Liver (tissue), 9 donors: Measurements from ENCODE around the gene PDPN. TPM values are rescaled to one million over a fixed set of nuclear protein-coding genes. Genes with fewer than 3 reads are reported as not detected.

Source experiments
- DNase-seq: peaks from one replicate; pipeline ENCODE4 v3.0.0-alpha.2; 2017; ENCODE audit warnings: low spot score
- H3K27ac ChIP-seq, 2 donors: one replicate each; pipeline ENCODE4 v1.7.0; 2013; ENCODE audit warnings: inconsistent platforms in 2 of 2, low read length in 2 of 2, control low read depth in 1 of 2, low read depth in 1 of 2, mild to moderate bottlenecking in 1 of 2
- H3K27me3 ChIP-seq, 4 donors: one replicate each; pipeline versions ENCODE4 v1.6.1 to v1.7.0; 2013; ENCODE audit warnings: low read length in 3 of 4, inconsistent platforms in 1 of 4, mild to moderate bottlenecking in 1 of 4, moderate library complexity in 1 of 4; ENCODE audit not compliant: control insufficient read depth in 4 of 4, insufficient read depth in 4 of 4
- H3K36me3 ChIP-seq, 4 donors: one replicate each; pipeline versions ENCODE4 v1.6.1 to v1.7.0; 2013; ENCODE audit warnings: low read length in 3 of 4, mild to moderate bottlenecking in 3 of 4, low read depth in 1 of 4, moderate library complexity in 1 of 4; ENCODE audit not compliant: control insufficient read depth in 4 of 4, insufficient read depth in 3 of 4
- H3K4me1 ChIP-seq, 4 donors: one replicate each; pipeline versions ENCODE4 v1.6.1 to v1.7.0; 2013; ENCODE audit warnings: low read length in 3 of 4, mild to moderate bottlenecking in 3 of 4, moderate library complexity in 1 of 4; ENCODE audit not compliant: control insufficient read depth in 4 of 4, insufficient read depth in 4 of 4
- H3K4me3 ChIP-seq, 3 donors: one replicate each; pipeline versions ENCODE4 v1.6.1 to v1.7.0; 2013; ENCODE audit warnings: low read length in 3 of 3, control low read depth in 1 of 3, low read depth in 1 of 3, mild to moderate bottlenecking in 1 of 3
- H3K9ac ChIP-seq, 2 donors: one replicate each; pipeline ENCODE4 v1.7.0; 2013; ENCODE audit warnings: low read length in 2 of 2, mild to moderate bottlenecking in 2 of 2, moderate library complexity in 2 of 2, control low read depth in 1 of 2, low read depth in 1 of 2
- H3K9me3 ChIP-seq, 4 donors: one replicate each; pipeline versions ENCODE4 v1.6.1 to v1.7.0; 2013; ENCODE audit warnings: low read length in 3 of 4; ENCODE audit not compliant: control insufficient read depth in 4 of 4
- EGR1 ChIP-seq, 2 donors: IDR thresholded peaks; 2 replicates each; pipeline ENCODE4 v1.6.1; 2016 to 2018; ENCODE audit warnings: antibody characterized with exemption in 2 of 2, low read depth in 2 of 2
- FOXA2 ChIP-seq: IDR thresholded peaks from 2 replicates; pipeline ENCODE4 v1.6.1; 2016; ENCODE audit warnings: antibody characterized with exemption
- GABPA ChIP-seq, 2 donors: IDR thresholded peaks in 1 of 2; conservative IDR thresholded peaks in 1 of 2; 2 replicates each; pipeline ENCODE4 v1.6.1; 2016; ENCODE audit warnings: antibody characterized with exemption in 2 of 2, mild to moderate bottlenecking in 1 of 2, moderate library complexity in 1 of 2
- HNF4A ChIP-seq, 2 donors: conservative IDR thresholded peaks; 2 replicates each; pipeline ENCODE4 v1.6.1; 2016; ENCODE audit warnings: antibody characterized with exemption in 2 of 2, mild to moderate bottlenecking in 2 of 2
- JUND ChIP-seq, 2 donors: IDR thresholded peaks; 2 replicates each; pipeline ENCODE4 v1.6.1; 2016; ENCODE audit warnings: antibody characterized with exemption in 2 of 2
- RAD21 ChIP-seq, 2 donors: IDR thresholded peaks; 2 replicates each; pipeline ENCODE4 v1.6.1; 2016; ENCODE audit warnings: antibody characterized with exemption in 2 of 2, mild to moderate bottlenecking in 2 of 2
- TAF1 ChIP-seq: conservative IDR thresholded peaks from 2 replicates; pipeline ENCODE4 v1.6.1; 2016; ENCODE audit warnings: antibody characterized with exemption, mild to moderate bottlenecking
- ZBTB33 ChIP-seq: IDR thresholded peaks from 2 replicates; pipeline ENCODE4 v1.6.1; 2016; ENCODE audit warnings: antibody characterized with exemption
- WGBS: extraction: QIAGEN DNeasy Blood & Tissue Kit; methylation state at CpG from one replicate; pipeline ENCODE4 v1.1.7; 2013; 5-methylcytosine and 5-hydroxymethylcytosine counted together
- polyA plus RNA-seq, 2 donors: library from polyadenylated mRNA; stranded (reverse) in 1 of 2; unstranded in 1 of 2; fragments of 200-250 nt in 1 of 2; fragments of >200 nt in 1 of 2; fragmentation: Nextera tagmentation in 1 of 2; extraction: Ambion mirVana in 1 of 2; gene quantifications; one replicate each; pipeline versions ENCODE4 v1.2.1 to v1.2.3, GENCODE V29; 2013 to 2015
- total RNA-seq, 2 donors: library from RNA; depleted of rRNA; stranded (reverse); fragments of >200 nt; gene quantifications; one replicate each; pipeline ENCODE4 v1.2.3, GENCODE V29; 2014
- donor health status: healthy.
- donor health status: healthy.
- donor health status: healthy.
- donor health status: healthy.
- donor health status: healthy.

Gene PDPN
- total and polyA plus RNA-seq, 4 donors: 0.09 to 0.31 (median 0.21) TPM

DNA sequence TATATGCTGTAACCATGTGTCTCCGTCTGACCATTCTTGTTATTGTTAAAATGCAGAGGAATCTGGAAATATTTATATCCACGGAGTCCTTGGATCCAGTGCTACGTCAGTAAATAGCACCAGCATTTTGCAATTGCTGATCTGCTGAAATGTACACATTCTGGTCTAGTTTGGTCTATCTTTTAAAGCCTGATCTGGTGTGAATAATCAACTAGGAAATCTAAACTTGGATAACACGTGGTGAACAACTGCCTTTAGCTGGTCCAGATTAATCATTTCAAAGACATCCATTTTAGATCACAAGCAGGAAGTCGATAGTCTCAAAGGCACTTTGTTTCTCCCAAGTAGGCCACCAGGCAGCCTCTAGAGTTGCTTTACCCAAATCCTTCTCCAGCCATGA, 32.6 kb downstream of the PDPN start:
- 63% methylated on average over 5 of the region's 5 CpGs for WGBS
- Histone ChIP-seq H3K9ac (no peak overlapping the region), H3K27me3 (peaks cover 0 to 3% (median 0%) of the 10 kb centered on the region in 4 donors), H3K9me3 (no peaks in the 10 kb centered on the region), H3K4me1 (no peaks in the 10 kb centered on the region), H3K27ac (no peak overlapping the region), H3K4me3 (no peak overlapping the region), H3K36me3 (no peaks in the 10 kb centered on the region)
- no peak for DNase-seq
- no peak for TF ChIP-seq FOXA2
- TF ChIP-seq TAF1: no peak

DNA sequence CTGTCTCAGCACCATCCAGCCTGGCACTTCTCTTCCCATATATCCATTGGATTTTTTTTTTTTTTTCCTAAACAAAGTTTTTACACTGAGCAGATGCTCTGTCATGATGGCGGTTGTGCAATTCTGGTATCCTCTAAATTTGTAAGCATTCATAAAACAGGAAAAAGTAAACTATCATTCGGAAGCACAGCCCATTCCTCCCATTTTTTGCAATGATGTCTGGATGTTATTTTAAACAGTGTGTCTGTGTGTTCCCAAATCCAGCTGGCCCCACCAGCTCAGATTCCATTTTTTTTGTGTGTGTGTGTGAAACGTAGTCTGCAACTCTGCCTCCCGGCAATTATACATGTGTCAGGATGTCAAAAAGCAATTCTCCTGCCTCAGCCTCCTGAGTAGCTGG, 33.5 kb downstream of the PDPN start:
- WGBS: 83% methylated on average over 4 of the region's 4 CpGs
- Histone ChIP-seq H3K4me1 (no peaks in the 10 kb centered on the region), H3K9ac (no peak overlapping the region), H3K27ac (no peak overlapping the region), H3K27me3 (peaks cover 0 to 3% (median 0%) of the 10 kb centered on the region in 4 donors), H3K9me3 (no peaks in the 10 kb centered on the region), H3K4me3 (no peak overlapping the region), H3K36me3 (no peaks in the 10 kb centered on the region)
- no peak for DNase-seq
- TF ChIP-seq JUND (IDR thresholded peaks at IDR 0.05) (no peak), GABPA (IDR thresholded peaks at IDR 0.05 in 1 of 2, conservative IDR thresholded peaks at IDR 0.05 in 1 of 2) (no peak), TAF1 (no peak)

GRCh38 chr1:13617773-13618172, 34.1 kb downstream of the PDPN start:
- Histone ChIP-seq H3K4me3 (no peak overlapping the region), H3K27me3 (peaks cover 0 to 3% (median 0%) of the 10 kb centered on the region in 4 donors), H3K36me3 (no peaks in the 10 kb centered on the region), H3K27ac (no peak overlapping the region), H3K4me1 (no peaks in the 10 kb centered on the region), H3K9me3 (no peaks in the 10 kb centered on the region), H3K9ac (no peak overlapping the region)
- 81% methylated on average over 1 of the region's 1 CpG for WGBS
- TF ChIP-seq RAD21 (IDR thresholded peaks at IDR 0.05): no peak
- TF ChIP-seq HNF4A (conservative IDR thresholded peaks at IDR 0.05): no peak
- no peak for TF ChIP-seq FOXA2
- no peak for TF ChIP-seq GABPA (IDR thresholded peaks at IDR 0.05 in 1 of 2, conservative IDR thresholded peaks at IDR 0.05 in 1 of 2)
- TF ChIP-seq EGR1 (IDR thresholded peaks at IDR 0.05; ENCODE audit: low read depth in 2 of 2): no peak
- no peak for TF ChIP-seq ZBTB33
- DNase-seq: no peak

DNA sequence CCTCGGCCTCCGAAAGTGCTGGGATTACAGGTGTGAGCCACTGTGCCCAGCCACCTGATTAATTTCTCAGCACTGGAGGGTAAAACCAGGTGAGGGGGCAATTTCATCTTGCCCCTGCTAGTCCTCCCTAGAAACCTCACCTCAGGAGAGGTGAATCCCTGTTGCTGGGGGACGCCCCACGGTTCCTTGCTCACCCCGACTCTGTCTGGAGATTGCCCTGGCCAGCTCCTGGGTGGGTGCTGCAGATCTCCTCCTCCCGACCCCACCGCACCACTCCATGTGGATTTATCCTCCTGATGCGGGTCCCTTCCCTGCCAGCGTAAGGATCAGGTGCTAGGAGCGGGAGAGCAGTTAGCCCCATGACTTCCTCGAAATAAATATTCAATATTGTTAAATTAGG, 34.9 kb downstream of the PDPN start:
- DNase-seq: no peak
- H3K4me3 ChIP-seq: no peak overlapping the region
- no peak for TF ChIP-seq HNF4A (conservative IDR thresholded peaks at IDR 0.05)
- H3K27ac ChIP-seq: no peak overlapping the region
- no peak overlapping the region for H3K9ac ChIP-seq
- no peaks in the 10 kb centered on the region for H3K4me1 ChIP-seq
- peaks cover 0 to 3% (median 0%) of the 10 kb centered on the region in 4 donors for H3K27me3 ChIP-seq
- H3K9me3 ChIP-seq: no peaks in the 10 kb centered on the region
- WGBS: 89% methylated on average over 11 of the region's 11 CpGs
- no peaks in the 10 kb centered on the region for H3K36me3 ChIP-seq
